Cortex of kidney (tissue), 1 donor: ENCODE measurements around the gene BRD3OS.

ENCODE experiments used
- DNase-seq: peaks from one replicate; lab custom pipeline; 2025; lab: John Stamatoyannopoulos, UW

BRD3OS gene, protein sequence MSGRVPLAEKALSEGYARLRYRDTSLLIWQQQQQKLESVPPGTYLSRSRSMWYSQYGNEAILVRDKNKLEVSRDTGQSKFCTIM

DNA sequence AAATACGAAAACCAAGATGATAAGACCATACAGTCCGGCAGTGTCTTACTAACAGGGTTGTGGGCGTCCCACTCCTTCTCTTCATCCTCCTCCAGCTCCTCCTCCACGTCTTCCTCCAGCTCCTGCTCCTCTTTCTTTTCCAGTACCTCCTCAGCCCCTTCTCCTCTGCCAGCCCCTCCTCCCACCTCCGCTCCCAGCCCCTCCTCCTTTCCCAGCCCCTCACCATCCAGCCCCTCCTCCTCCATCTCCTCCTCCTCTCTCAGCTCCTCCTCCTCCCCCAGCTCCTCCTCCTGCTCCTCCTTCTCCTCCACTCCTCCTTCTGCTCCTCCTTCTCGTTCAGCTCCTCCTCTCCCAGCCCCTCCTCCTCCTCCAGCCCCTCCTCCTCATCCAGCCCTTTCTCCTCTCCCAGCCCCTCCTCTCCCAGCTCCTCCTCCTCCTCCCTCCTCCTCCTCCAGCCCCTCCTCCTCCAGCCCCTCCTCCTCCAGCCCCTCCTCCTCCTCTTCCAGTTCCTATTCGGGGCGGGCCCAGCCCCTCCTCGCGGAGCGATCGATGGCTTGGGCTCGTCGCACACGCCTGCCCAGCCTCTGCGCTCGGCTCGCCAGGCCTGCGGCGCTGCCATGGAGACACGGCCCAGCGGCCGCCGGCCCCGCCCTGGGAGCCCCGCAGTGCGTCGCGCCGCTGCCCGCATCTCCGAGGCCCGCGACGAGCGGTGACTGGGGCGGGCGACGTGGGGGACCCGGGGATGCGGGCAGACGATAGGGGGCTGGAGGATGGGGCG is at the start of gene BRD3OS:
Gene BRD3OS (plus strand): TSS at position 654 of the 778 bp plus-strand sequence. CDS start 1,267 bp downstream, outside the sequence.
- DNase-seq: no peak

DNA sequence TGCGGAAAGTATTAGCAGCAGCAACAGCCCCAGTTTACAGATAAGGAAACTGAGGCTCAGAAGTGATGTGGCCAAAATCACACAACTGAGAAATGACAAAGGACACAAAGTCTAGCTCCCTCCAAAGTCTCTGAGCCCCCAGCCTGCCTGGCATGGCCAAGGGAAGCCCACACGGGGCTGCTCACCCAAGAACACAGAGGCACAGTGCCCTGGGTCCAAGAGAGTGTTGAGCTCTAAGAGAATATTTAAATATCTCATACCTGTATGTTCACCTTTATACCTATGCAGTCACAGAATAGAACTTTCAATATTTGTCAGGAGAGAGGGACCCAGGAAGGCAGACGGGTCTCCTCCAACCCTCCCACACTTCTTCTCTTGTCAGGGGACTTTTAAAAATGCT is 49.8 kb upstream of the BRD3OS start:
- DNase-seq: no peak

DNA sequence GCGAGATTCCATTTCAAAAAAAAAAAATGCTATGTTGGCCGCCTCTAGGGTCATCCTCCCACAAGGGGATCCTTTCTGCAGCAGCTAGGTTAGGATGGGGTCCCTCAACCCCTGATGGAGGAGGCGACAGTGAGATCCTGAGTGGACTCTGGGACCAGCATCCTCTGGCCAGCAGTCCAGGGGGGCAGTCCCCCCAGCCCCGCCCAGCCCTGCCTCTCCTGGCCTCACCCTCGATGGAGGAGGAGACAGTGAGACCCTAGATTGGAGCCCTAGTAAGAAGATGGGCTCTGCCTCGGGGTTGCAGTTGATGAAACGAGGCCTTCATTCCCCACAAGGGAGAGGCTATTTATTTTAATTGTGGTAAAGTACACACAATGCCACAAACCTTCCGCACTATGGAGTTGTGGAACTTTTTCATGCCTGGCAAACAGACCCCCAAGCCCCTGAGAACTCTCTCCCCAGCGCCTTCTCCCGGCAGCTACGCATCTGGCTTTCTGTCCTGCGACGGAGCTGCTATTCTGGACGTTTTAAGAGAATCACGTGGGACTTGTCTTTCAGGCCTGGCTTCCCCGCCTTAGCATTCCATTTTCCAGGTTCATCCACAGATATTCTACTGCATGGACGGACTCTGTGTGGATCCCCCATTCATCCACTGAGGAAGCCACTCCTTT is 49.0 kb upstream of the BRD3OS start:
- DNase-seq: no peak

DNA sequence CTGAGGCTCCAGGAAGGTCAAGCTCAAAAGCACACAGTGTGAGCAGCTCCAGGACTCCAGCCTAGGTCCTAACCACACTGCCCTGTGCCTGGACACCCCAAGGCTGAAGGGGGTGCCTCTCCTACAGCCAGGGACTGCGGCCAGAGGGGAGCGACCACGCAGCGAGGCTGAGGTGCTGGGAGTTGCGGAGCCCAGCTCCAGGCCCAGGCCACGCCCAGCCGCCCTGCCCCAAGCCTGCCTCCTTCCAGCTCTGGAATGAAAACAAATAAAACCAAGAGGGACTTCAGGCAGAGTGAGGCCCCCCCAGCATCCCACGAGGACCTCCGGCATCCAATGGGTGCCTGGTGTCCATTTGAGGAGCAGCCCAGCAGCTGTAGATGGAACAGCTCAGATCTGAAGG is 48.4 kb upstream of the BRD3OS start:
- no peak for DNase-seq

DNA sequence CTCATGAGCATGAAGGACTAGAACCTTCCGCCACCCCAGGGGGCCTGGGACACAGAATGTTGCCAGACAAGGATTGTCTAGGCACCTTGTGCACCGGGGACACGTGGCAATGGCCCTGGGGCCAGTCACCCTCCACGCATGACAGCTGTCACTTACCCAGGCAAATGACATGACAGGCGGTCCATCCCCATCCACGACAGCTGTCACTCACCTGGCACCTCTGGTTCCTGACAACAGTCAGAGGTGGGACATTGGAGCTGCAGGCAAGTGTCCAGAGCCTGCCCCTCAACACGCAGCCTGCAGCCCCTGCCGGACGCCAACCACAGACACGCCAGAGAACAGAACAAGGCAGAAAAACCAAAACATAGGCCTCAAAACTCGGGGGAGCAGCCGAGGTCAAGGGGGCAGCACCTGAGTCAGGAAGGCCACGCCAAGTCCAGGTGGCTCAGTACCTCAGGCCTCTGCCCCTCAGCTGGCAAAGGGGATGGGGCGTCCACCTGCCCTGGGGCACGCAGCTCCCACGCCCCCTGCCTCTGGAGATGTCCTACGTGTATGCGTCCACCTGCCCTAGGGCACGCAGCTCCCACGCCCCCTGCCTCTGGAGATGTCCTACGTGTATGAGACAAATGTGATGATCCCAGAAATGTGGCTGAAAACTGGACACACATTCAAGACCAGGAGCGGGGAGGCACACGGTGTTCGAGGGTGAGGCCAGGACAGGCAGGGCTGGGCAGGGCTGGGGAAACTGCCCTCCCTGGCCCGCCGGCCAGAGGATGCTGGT is 47.7 kb upstream of the BRD3OS start:
- DNase-seq: no peak

DNA sequence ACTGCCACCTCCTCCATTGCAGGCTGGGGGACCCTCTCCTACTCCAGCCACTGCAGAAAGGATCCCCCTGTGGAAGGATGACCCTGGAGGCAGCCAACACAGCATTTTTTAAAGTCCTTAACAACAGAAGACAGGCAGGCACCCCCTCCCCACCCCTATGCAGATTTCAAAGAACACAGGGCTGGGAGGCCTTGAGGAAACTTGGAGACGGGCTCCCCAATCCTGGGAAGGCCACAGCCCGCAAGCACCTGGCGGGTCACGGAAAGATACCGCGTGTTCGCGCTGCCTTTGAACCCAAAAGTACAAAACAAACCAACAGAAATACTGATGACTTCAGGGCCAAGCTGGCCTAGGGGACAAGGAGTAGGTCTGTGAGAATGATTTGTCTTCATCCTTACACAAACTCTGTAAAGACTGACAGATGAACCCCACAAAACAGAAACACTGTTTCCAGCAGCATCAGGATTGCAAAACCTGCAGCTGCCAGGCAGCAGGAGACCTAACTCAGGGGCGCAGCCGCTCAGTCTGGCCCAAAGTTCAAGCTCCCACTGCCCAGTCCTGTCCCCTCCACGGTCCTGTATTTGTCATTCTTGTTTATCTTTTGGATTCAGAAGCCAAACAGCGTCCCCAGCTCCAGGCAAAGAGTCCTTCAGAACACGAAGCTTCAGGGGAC is 46.9 kb upstream of the BRD3OS start:
- no peak for DNase-seq

DNA sequence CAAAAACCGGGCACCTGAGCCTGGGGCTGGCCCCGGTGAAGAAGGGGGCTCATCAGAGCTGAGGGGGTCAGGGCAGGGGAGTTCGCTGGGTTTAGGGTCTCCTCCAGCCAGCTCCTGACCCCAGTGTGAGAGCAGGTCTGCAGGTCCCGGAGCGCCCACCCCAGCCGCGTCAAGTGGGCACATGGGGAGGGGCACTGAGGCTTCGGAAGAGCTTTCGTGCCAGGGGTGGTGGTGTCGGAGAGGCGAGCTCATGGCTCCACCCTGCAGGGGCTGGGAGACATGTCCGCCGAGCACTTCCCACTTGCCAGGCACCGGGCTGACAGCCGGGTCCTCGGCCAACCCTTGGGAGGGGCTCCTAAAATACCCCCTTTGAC is 46.4 kb upstream of the BRD3OS start:
- no peak for DNase-seq

DNA sequence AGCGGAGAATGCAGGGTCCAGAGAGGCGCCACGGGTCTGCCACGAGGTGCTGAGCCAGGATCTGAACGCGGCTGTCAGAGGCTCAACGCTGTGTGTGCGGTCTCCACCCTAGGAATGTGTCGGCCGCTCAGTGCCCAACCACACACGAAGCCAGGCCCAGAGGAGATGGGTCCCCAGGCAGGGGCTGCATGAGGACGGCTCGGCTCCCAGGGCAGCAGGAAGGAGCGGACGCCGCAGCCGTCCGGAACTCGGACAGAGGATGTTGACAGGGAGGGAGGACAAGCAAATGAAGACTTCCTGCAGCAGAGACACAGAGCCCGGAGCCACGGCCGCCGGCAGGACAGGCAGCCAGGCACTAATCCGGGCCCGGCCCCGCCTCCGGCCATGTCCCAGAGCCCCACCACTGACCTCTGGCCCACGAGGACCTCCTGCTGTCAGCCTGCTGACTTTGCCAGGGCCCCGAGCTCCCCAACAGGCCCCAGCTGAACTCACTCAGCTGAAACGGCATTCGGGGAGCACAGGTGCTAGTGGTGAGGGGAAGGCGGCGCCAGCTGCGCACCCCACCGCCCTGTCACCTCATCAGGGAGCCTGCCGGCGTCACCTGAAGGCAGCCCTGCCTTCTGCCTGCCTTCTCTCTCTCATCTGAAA is 45.9 kb upstream of the BRD3OS start:
- DNase-seq: no peak

DNA sequence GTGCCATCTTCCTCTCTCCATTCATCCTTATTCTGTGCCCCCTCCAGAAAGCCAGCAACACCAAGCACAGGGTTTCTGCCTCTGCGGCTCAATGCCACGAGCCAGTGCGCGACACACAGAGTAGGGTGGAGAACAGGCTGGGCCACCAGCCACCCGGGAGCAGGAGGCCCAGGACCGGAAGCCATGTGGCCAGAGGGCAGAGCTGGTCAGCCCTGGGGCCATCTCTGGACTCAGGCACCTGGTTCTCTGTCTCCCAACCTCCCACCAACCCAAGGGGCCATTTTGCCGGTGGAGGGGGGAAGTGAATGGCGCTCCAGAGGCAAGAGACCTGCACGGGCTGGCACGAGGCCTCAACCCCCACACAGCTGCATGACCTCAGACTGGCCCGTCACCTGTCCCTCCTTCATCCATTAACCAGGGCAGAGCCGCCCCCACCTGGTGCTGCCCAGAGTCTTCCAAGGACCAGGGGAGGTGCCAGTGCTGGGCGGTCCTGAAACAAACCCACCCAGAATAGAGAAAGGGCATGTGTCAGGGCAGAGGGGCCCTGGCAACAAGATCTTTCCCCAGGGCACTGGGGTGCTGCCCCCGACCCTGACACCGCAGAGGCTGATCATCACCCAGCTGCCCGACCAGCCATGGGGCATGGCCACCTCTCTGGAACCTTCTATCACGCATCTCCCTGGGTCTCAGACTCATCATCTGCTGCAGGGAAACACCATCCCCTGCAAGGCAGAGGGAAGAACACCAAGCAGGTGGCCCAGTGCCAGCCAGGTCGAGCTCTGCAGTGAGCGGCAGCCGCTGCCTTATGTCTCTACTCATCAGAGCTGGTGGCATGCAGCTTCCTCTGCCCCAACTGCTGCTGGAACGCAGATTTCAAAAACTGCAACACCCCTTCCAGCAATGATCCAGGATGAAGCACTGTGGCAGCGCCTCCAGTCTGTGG is 45.1 kb upstream of the BRD3OS start:
- DNase-seq: no peak

DNA sequence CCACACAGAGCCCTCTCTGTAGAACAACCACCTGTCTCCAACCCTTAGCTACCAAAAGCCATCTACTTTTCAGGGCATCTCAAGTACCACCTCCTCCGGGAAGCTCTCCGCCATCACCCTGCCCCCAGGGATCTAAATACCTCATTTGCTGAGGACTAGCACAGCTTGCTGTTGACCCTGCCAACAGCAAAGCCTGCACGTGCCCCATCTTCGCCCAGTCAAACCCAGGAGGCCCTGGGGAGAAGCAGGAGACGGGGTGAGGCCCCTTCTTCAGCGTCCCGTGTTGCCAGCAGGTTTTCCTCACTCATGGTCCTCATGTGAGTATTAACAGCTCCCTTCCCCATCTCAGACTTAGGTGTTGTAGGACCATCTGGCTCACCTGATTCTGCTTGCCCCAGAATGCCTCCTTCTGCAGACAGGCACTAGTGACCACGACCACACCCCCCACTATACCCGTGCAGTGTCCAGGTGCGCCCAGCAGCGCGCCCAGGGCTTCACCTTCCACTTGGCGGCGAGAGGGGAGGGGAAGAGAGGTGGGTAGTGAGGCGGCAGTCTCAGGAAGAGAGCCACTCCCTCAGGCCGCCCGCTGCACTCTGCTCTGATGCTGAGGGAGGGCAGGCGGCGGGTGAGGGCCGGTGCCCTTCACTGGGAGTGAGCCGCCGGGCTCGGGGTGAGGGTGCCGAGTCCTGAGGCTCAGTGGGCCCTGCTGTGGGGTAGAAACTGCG is 44.3 kb upstream of the BRD3OS start:
- DNase-seq: no peak

DNA sequence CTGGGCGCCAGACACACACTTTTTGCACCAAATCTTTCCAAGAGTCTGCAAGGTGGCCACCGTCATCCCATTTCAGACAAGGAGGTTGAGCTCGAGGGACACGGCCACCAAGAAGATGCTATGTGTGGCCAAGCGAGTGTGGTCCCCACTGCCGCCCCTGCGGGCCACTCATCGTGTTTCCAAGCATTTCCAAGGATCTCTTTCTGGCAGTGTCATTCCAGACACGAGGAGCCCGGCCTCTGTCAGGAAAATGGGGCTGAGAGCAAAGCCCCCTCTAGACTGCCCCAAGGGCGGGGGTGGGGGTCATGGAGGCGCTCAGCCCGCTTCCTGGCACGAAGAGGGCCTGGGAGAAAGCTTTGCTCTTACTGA is 43.7 kb upstream of the BRD3OS start:
- DNase-seq: no peak

DNA sequence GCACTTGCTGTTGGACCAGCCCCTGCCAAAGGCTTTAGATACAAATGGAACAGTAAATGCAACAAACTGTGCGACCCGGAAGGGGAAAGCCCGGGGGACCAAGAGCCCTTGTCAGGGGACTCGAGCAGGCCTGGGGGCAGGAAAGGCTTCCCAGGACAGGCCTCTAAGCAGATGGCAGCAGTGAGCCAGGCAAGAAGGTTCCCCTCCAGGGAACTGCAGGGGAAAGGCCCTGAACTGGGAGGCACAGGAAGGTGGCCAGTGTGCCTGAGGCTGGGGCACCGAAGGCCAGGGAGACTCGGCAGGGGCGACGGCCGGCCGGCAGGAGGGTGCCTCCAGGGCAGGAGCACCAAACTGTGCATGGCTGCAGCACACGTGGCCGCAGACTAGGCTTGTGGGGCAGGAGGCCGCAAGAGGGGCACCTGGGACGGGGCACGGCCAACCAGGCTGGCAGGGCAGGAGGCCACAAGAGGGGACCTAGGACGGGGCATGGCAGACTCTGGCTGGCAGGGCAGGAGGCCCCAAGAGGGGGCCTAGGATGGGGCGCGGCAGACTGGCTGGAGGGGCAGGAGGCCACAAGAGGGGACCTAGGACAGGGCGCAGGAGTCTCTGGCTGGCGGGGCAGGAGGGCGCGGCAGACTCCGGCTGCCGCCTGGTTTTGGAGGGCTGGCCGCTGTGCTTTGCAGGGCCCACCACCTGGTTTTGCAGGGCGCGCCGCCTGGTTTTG is 43.2 kb upstream of the BRD3OS start:
- DNase-seq: no peak

DNA sequence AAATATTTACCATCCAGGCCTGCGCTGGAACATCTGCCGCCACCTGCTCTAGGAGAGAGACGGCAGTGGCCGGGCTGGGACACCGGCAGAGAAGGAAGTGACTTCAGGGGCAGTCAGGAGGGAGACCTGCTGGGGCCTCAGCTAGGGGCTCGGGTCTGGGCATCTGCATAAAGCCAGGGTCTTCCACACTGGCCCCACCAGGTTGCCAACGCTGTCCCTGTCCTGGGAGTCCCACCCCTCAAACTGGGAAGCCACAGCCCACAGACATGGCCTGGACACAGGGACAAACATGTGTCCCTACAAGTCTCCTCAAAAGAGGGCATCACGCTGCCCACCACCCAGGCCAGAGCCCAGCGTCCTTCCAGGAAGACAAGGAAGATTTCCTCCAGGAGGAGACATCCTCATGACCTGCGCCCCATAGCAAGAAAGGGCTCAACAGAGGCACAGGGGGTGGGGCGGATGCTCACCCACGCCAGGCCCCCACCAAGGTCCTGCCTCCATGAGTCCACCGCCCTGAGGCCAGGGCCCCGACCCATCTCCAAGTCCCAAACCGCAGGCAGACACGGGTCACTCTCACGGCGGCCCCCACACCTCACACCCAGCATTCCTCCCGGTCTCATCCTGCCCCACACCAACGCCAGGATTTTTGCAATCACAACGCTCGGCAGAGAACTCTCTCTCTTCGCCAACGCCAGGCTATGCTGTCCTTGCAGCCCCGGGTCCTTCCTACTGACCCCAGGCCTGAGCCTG is 42.1 kb upstream of the BRD3OS start:
- DNase-seq: no peak

DNA sequence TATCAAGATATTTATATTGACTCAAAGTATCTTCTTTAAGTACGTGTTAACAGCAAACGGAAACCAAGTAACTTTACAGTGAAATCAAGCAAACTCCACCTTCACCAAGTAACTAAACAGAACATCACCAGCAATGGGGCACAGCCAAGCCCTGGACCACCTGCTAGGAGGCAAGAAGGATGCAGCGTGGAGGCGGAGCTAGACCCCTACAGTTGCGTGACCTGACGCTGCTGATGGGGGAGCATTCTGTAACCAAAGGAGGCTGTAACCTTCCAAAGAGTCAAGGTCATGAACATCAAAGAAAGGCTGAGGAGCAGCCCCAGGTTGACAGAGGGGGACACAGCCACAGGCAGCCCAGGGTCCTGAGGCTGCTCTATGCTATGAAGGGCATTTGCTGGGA is 39.2 kb upstream of the BRD3OS start:
- DNase-seq: no peak

DNA sequence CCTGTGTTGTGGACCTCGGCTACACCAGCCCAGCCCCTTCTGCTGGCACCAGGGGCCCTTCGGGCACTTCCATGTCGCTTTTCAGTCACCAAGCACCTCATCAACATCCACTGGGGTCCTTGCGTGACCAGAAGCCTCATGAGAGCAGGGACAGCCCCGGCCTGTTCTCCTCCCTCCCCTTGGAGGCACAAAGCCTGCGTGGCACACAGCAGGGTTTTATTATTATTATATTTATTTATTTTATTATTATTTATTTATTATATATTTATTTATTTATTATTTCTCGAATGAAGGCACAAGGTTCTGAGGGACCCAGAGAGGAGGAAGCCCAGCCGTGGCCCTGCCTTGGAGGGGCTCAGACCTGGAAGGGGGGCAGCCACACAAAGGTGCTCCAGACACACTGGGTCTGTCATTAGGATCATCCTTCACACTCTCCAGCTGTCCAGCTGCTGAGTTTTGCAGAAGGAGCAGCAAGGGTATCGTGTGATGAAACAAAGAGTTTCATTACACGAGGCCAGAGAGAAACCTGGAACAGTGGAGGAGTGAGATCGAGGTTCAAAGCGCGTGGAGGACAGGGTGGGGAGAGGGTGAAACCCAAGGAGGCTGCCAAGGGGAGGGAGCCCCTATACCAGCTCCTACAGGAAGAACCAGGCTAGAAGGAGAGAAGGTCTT is 38.4 kb upstream of the BRD3OS start:
- DNase-seq: no peak

DNA sequence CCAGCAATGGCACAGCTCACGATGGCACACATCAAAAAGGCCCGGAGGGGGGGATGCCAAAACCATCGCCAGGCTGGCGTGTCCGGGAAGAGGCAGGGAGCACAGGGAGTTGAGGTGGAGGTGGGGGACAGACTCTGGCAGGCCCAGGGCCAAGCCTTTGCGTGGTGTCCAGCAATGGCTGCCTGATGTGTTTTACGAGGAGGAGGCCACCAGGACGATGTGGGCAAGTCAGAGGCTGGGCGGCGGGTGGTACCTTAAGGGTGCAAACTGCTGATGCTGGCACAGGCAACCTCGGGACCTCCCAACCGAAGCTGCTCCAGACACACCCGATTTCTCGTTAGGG is 37.9 kb upstream of the BRD3OS start:
- DNase-seq: no peak

DNA sequence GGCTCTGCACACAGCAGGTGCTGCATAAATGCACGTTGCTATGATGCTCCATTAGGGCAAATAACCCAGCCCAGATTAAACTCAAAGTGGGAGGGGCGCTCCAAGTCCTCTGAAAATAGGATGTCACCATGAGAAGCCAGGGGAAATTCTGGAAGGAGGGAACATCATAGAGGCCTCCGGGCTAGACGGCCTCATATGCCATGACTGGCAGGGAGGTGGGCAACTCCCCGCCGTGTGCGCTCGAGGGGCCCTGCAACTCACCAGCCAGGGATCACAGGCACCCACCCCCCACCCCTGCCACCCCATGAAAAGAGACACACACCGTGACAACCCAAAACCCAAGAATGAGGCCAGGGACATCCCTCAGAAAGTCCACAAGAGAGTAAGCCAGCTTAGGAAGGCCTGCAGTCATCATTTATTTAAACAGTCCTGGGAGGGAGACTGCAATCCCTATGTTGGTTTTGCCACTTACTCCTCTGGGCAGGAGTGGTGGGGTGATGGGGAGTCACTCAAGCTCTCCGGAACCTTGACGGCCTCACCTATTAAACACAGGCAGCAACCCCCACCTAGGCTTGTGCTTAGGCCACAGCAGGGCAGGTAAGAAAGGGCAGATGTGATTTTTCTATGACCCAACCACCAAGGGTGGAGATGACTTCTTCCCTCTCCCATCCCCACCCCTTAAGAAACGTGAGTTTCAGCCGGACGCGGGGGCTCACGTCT is 37.2 kb upstream of the BRD3OS start:
- no peak for DNase-seq
